ENCODE measurements around the gene SUN3. TPM values are rescaled to one million over a fixed set of nuclear protein-coding genes. Genes with fewer than 3 reads are reported as not detected.

Gene SUN3
- total and polyA plus RNA-seq, 2 of the 8 experiments (the other 6 are each of a cell fraction or from before 2014, with no cell fraction given), result not detected

- TF ChIP-seq SAP30 (IDR thresholded peaks at IDR 0.05; ENCODE audit: insufficient read depth, insufficient replicate concordance, low read length) (peak; percentile 37), E2F6 (IDR thresholded peaks at IDR 0.05) (no peak), YY1 (IDR thresholded peaks at IDR 0.05; ENCODE audit: low read depth, low read length) (no peak)
- Histone ChIP-seq H4K91ac (replicated peaks; ENCODE audit: insufficient read length, low read length) (no peak overlapping the region), H4K5ac (ENCODE audit: insufficient read length, low read depth, low read length) (no peak overlapping the region), H3K14ac (ENCODE audit: insufficient read length) (no peak overlapping the region), H3K4ac (replicated peaks; ENCODE audit: insufficient read length, low read depth, low read length) (no peak overlapping the region), H2BK15ac (ENCODE audit: low read length) (no peak overlapping the region), H4K8ac (ENCODE audit: extremely low read depth, insufficient read depth, low read length) (no peak overlapping the region), H3K23me2 (ENCODE audit: low read depth, low read length) (peaks cover 4% of the 10 kb centered on the region; the same call in 1 of the 2 replicates), H3K9me3 (ENCODE audit: insufficient read depth in 2 of 2, low read depth in 1 of 2, low read length in 1 of 2) (no peaks in the 10 kb centered on the region), H2AFZ (ENCODE audit: low read length) (no peak overlapping the region), H2AK5ac (ENCODE audit: low read depth, low read length) (no peak overlapping the region), H3K4me1 (replicated peaks in 1 of 4; ENCODE audit: control insufficient read depth in 3 of 4, insufficient read depth in 4 of 4, low read length in 3 of 4) (peaks cover 0 to 4% (median 3%) of the 10 kb centered on the region in 4 experiments; a peak in 3 of 7 replicates), H4K20me1 (replicated peaks in 1 of 2; ENCODE audit: control insufficient read depth in 1 of 2, insufficient read depth in 2 of 2, low read length in 2 of 2) (peaks cover 0 to 2% of the 10 kb centered on the region in 2 experiments), H3K9ac (replicated peaks in 1 of 4; ENCODE audit: extremely low read depth in 1 of 4, low read depth in 3 of 4, low read length in 3 of 4) (peak overlapping the region; percentile 0 to 92 (median 64); a peak in 5 of 7 replicates), H3K27me3 (replicated peaks in 1 of 4; ENCODE audit: control insufficient read depth in 3 of 4, extremely low read depth in 1 of 4, insufficient read depth in 3 of 4, low read length in 3 of 4) (no peaks in the 10 kb centered on the region), H3K27ac (ENCODE audit: low read depth, low read length) (0 out of 2 replicates have a peak overlapping the region, but pooled peaks have one; percentile 17), H3K56ac (replicated peaks; ENCODE audit: insufficient read length, low read depth, low read length) (no peak overlapping the region), H3K79me1 (ENCODE audit: low read depth, low read length) (no peaks in the 10 kb centered on the region; the same call in 1 of the 2 replicates), H3K18ac (ENCODE audit: extremely low read depth, low read length) (no peak overlapping the region), H3K36me3 (ENCODE audit: control insufficient read depth in 2 of 4, insufficient read depth in 4 of 4, low read length in 3 of 4) (peaks cover 13 to 47% (median 31%) of the 10 kb centered on the region in 4 experiments), H2BK20ac (ENCODE audit: low read length) (no peak overlapping the region), H2BK12ac (ENCODE audit: low read depth, low read length) (no peak overlapping the region), H2BK120ac (replicated peaks; ENCODE audit: low read depth, low read length) (no peak overlapping the region), H3K79me2 (ENCODE audit: control insufficient read depth in 1 of 2, insufficient read depth in 2 of 2, low read length in 2 of 2) (peaks cover 5 to 13% of the 10 kb centered on the region in 2 experiments), H3K4me3 (ENCODE audit: extremely low read depth in 1 of 4, insufficient read depth in 2 of 4, low read depth in 3 of 4, low read length in 4 of 4) (peak overlapping the region; percentile 79 to 80 (median 80)), H2BK5ac (ENCODE audit: low read depth, low read length) (0 out of 2 replicates have a peak overlapping the region, but pooled peaks have one; percentile 98), H3K23ac (ENCODE audit: insufficient read length) (no peak overlapping the region), H3K4me2 (ENCODE audit: insufficient read depth in 1 of 2, low read depth in 2 of 2, low read length in 2 of 2) (peak overlapping the region; percentile 71 to 83)
- CTCF ChIA-PET (ENCODE audit: partially characterized antibody), result interaction anchor here (1.1 to 1.8 kb wide), 6 partner anchors 9 to 130 kb away, joined by 4 to 16 read pairs (median 6); no protein-coding TSS in a partner anchor
- no peak for DNase-seq (ENCODE audit: low read depth in 1 of 2, low spot score in 2 of 2)
- WGBS, 2 experiments (ENCODE audit: extremely low coverage in 1 of 2, insufficient coverage in 1 of 2, insufficient read length in 1 of 2, insufficient replicate concordance in 2 of 2, low coverage in 1 of 2, low lambda C conversion rate in 2 of 2, missing lambda C conversion rate in 1 of 2), result 34% methylated on average over 4 of the region's 4 CpGs; no CpG with 5 or more reads in 1 of the 2 experiments
- POLR2A ChIA-PET (ENCODE audit: partially characterized antibody), result interaction anchor here (1.0 to 1.9 kb wide), 4 partner anchors 10 to 126 kb away, joined by 3 to 7 read pairs (median 4); no protein-coding TSS in a partner anchor
- FAIRE-seq, result no peak
Measured at GRCh38 chr7:47978790-47979144, 50.1 kb downstream of the SUN3 start.

All from H1 (cell line).